ENCODE data around the gene PCNX4.

- TF ChIP-seq SP1 (IDR thresholded peaks at IDR 0.05): no peak
- TF ChIP-seq FOXA1 (IDR thresholded peaks at IDR 0.05): no peak
- no peak for TF ChIP-seq ELF4 (IDR thresholded peaks at IDR 0.05)
- TF ChIP-seq HDGF (IDR thresholded peaks at IDR 0.05; ENCODE audit: borderline replicate concordance): no peak
- TF ChIP-seq CTBP1 (IDR thresholded peaks at IDR 0.05; ENCODE audit: borderline replicate concordance): no peak
- TF ChIP-seq FOXK2 (IDR thresholded peaks at IDR 0.05): no peak
- TF ChIP-seq ARNT (IDR thresholded peaks at IDR 0.05): no peak
- TF ChIP-seq BHLHE40 (IDR thresholded peaks at IDR 0.05; ENCODE audit: borderline replicate concordance): no peak
- TF ChIP-seq FOXM1 (IDR thresholded peaks at IDR 0.05; ENCODE audit: borderline replicate concordance): no peak
- no peak for TF ChIP-seq PKNOX1 (IDR thresholded peaks at IDR 0.05)
- no peak for TF ChIP-seq LEF1 (IDR thresholded peaks at IDR 0.05; ENCODE audit: borderline replicate concordance)
- no peak for TF ChIP-seq SUZ12 (IDR thresholded peaks at IDR 0.05)
- no peak for TF ChIP-seq TARDBP (IDR thresholded peaks at IDR 0.05)
- TF ChIP-seq L3MBTL2 (conservative IDR thresholded peaks at IDR 0.05): no peak
Measured at GRCh38 chr14:60153991-60154390, 62.3 kb downstream of the PCNX4 start.

Measured in HEK293T (cell line).